ENCODE data around the gene PPM1N. TPM values are rescaled to one million over a fixed set of nuclear protein-coding genes. Genes with fewer than 3 reads are reported as not detected.

The PPM1N gene
- polyA plus RNA-seq, 3 donors, result 1.3 to 4.3 (median 2.7) TPM

DNA sequence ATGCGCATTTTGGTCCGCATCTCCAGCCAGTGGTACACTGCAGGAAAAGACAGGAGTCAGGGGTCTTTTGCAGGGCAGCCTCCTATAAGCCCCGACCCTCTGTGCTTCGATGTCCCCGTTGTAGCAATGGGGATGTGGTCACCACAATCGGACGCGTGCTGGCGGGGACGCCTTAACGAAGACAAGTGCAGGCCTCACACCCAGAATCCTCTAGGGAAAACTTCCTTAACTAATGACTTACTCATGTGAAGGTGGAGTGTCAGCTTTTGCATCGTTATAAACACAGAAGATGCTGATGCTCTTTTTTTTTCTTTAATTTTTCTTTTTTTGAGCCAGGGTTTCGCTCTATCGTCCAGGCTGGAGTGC is 31.2 kb downstream of the PPM1N start:
- no peak overlapping the region for H3K4me2 ChIP-seq (replicated peaks; ENCODE audit: extremely low read depth, low read length, poor library complexity, severe bottlenecking)
- intact Hi-C loops (cut with micrococcal nuclease), result loop anchor here (5.0 to 10.0 kb wide), 3 partner anchors 37 to 115 kb away; partner anchors contain the start of gene OPA3 (in 1 of the 2)
- peak overlapping the region in 1 of 7 donors; percentile 46 for H3K27ac Mint-ChIP-seq

GRCh38 chr19:45531349-45531748 is 33.1 kb downstream of the PPM1N start:
- WGBS (ENCODE audit: insufficient coverage), result 100% methylated on average over 1 of the region's 1 CpG
- Histone ChIP-seq H4K20me1 (ENCODE audit: insufficient read depth, low read length) (peaks cover 38% of the 10 kb centered on the region), H3K27me3 (ENCODE audit: control insufficient read depth in 2 of 2, insufficient read depth in 2 of 2, low read length in 2 of 2) (peaks cover 0 to 16% of the 10 kb centered on the region in 2 donors), H3K9ac (ENCODE audit: insufficient read depth, low read length, poor library complexity, severe bottlenecking) (no peak overlapping the region), H3K4me1 (ENCODE audit: control insufficient read depth in 1 of 2, insufficient read depth in 2 of 2, low read length in 2 of 2) (peaks cover 16 to 25% of the 10 kb centered on the region in 2 donors), H3K9me3 (replicated peaks in 1 of 2; ENCODE audit: control insufficient read depth in 1 of 2, insufficient read depth in 1 of 2, low read length in 2 of 2) (peaks cover 16 to 17% of the 10 kb centered on the region in 2 donors), H3K79me2 (ENCODE audit: insufficient read depth, low read length) (no peaks in the 10 kb centered on the region), H3K4me2 (replicated peaks; ENCODE audit: extremely low read depth, low read length, poor library complexity, severe bottlenecking) (no peak overlapping the region), H3K27ac (ENCODE audit: low read depth in 1 of 2, low read length in 2 of 2) (no peak overlapping the region), H3K4me3 (replicated peaks in 1 of 3; ENCODE audit: low read depth in 2 of 3, low read length in 3 of 3) (no peak overlapping the region), H2AFZ (ENCODE audit: insufficient read depth, low read depth, low read length, poor library complexity, severe bottlenecking) (no peak overlapping the region), H3K36me3 (replicated peaks in 1 of 2; ENCODE audit: control insufficient read depth in 1 of 2, insufficient read depth in 2 of 2, low read length in 2 of 2) (peaks cover 16 to 18% of the 10 kb centered on the region in 2 donors)
- Mint-ChIP-seq H3K9me3 (peaks cover 6 to 33% (median 19%) of the 10 kb centered on the region in 7 donors), H3K27me3 (ENCODE audit: low read depth in 3 of 3) (peaks cover 24 to 37% (median 29%) of the 10 kb centered on the region in 3 donors), H3K36me3 (peaks cover 20 to 25% of the 10 kb centered on the region in 2 donors), H3K4me1 (peaks cover 26% of the 10 kb centered on the region), H3K4me3 (no peak overlapping the region), H3K27ac (no peak overlapping the region)
- DNase-seq, result no peak
- intact Hi-C loops (cut with micrococcal nuclease), result no loop called here
- TF ChIP-seq CTCF (IDR thresholded peaks at IDR 0.05), result no peak

More for the DNA sequence above, 31.2 kb downstream of the PPM1N start:
- H3K36me3 Mint-ChIP-seq, result peaks cover 37 to 44% of the 10 kb centered on the region in 2 donors
- Histone ChIP-seq H3K27me3 (ENCODE audit: control insufficient read depth in 2 of 2, insufficient read depth in 2 of 2, low read length in 2 of 2) (peaks cover 0 to 16% of the 10 kb centered on the region in 2 donors), H3K4me1 (ENCODE audit: control insufficient read depth in 1 of 2, insufficient read depth in 2 of 2, low read length in 2 of 2) (peaks cover 34 to 45% of the 10 kb centered on the region in 2 donors), H3K9ac (ENCODE audit: insufficient read depth, low read length, poor library complexity, severe bottlenecking) (no peak overlapping the region), H4K20me1 (ENCODE audit: insufficient read depth, low read length) (peaks cover 57% of the 10 kb centered on the region), H3K79me2 (ENCODE audit: insufficient read depth, low read length) (peaks cover 7% of the 10 kb centered on the region), H3K36me3 (replicated peaks in 1 of 2; ENCODE audit: control insufficient read depth in 1 of 2, insufficient read depth in 2 of 2, low read length in 2 of 2) (peaks cover 36 to 38% of the 10 kb centered on the region in 2 donors), H3K27ac (ENCODE audit: low read depth in 1 of 2, low read length in 2 of 2) (no peak overlapping the region), H3K9me3 (replicated peaks in 1 of 2; ENCODE audit: control insufficient read depth in 1 of 2, insufficient read depth in 1 of 2, low read length in 2 of 2) (peaks cover 16 to 17% of the 10 kb centered on the region in 2 donors), H2AFZ (ENCODE audit: insufficient read depth, low read depth, low read length, poor library complexity, severe bottlenecking) (no peak overlapping the region), H3K4me3 (replicated peaks in 1 of 3; ENCODE audit: low read depth in 2 of 3, low read length in 3 of 3) (no peak overlapping the region)
- peaks cover 24 to 37% (median 29%) of the 10 kb centered on the region in 3 donors for H3K27me3 Mint-ChIP-seq (ENCODE audit: low read depth in 3 of 3)
- no peak for TF ChIP-seq CTCF (IDR thresholded peaks at IDR 0.05)
- peaks cover 36% of the 10 kb centered on the region for H3K4me1 Mint-ChIP-seq
- no peak for DNase-seq
- peaks cover 6 to 33% (median 19%) of the 10 kb centered on the region in 7 donors for H3K9me3 Mint-ChIP-seq
- H3K4me3 Mint-ChIP-seq, result peak overlapping the region in 1 of 2 donors; percentile 62
- WGBS (ENCODE audit: insufficient coverage), result 46% methylated on average over 6 of the region's 14 CpGs

All from CD14-positive monocyte (primary cell).